Measurements from ENCODE around the gene CCL7. TPM values are rescaled to one million over a fixed set of nuclear protein-coding genes. Genes with fewer than 3 reads are reported as not detected.

CCL7 gene
- total RNA-seq, 1 experiment from 2014 or later = 0.31 TPM

- no peaks in the 10 kb centered on the region for H3K27me3 ChIP-seq (ENCODE audit: control insufficient read depth, insufficient read depth, low read length)
- H3K9me3 ChIP-seq (ENCODE audit: control insufficient read depth, insufficient read depth, low read depth, low read length) = no peaks in the 10 kb centered on the region
- CTCF ChIA-PET = no interaction called here
- H3K36me3 ChIP-seq (ENCODE audit: control insufficient read depth, insufficient read depth, low read length) = no peaks in the 10 kb centered on the region
- no peak overlapping the region for H3K27ac ChIP-seq (ENCODE audit: low read length)
- in situ Hi-C loops (cut with HindIII; ENCODE audit: low pct_unique_long_range_greater_than_20kb, low sequenced_read_pairs) (no loop called here), intact Hi-C loops (cut with micrococcal nuclease; ENCODE audit: unreplicated experiment) (no loop called here)
- H3K4me1 ChIP-seq (ENCODE audit: control insufficient read depth, insufficient read depth, low read length) = no peaks in the 10 kb centered on the region
- POLR2A ChIA-PET = no interaction called here
- TF ChIP-seq TCF7L2 (IDR thresholded peaks at IDR 0.05; ENCODE audit: low read depth, low read length) (no peak), REST (IDR thresholded peaks at IDR 0.05; ENCODE audit: insufficient read depth in 1 of 2, low read depth in 2 of 2, low read length in 1 of 2) (no peak), POLR2AphosphoS5 (IDR thresholded peaks at IDR 0.05; ENCODE audit: low read depth, low read length) (no peak), CTCF (IDR thresholded peaks at IDR 0.05) (no peak), SIN3A (IDR thresholded peaks at IDR 0.05; ENCODE audit: borderline replicate concordance, insufficient read depth, low read depth, low read length) (no peak)
- ATAC-seq = no peak
- no peak for DNase-seq (ENCODE audit: low read depth, low spot score)
- BruUV-seq (replicated peaks) = no TSS peak
- no peak overlapping the region for H3K4me3 ChIP-seq (ENCODE audit: low read depth in 2 of 2, low read length in 2 of 2)
Observed at GRCh38 chr17:34221411-34221810, 48.6 kb upstream of the CCL7 start.

GRCh38 chr17:34222722-34223497, 47.1 kb upstream of the CCL7 start:
- CTCF ChIA-PET = interaction anchor here (1.1 kb wide), 1 partner anchor 138 kb away, joined by 3 read pairs; no protein-coding TSS in a partner anchor

More at GRCh38 chr17:34222722-34223497, 47.1 kb upstream of the CCL7 start:
- H3K36me3 ChIP-seq (ENCODE audit: control insufficient read depth, insufficient read depth, low read length) = no peaks in the 10 kb centered on the region
- TF ChIP-seq SIN3A (IDR thresholded peaks at IDR 0.05; ENCODE audit: borderline replicate concordance, insufficient read depth, low read depth, low read length) (no peak), POLR2AphosphoS5 (IDR thresholded peaks at IDR 0.05; ENCODE audit: low read depth, low read length) (no peak), REST (IDR thresholded peaks at IDR 0.05; ENCODE audit: insufficient read depth in 1 of 2, low read depth in 2 of 2, low read length in 1 of 2) (no peak), TCF7L2 (IDR thresholded peaks at IDR 0.05; ENCODE audit: low read depth, low read length) (no peak), CTCF (IDR thresholded peaks at IDR 0.05) (no peak)
- ATAC-seq (no peak), DNase-seq (ENCODE audit: low read depth, low spot score) (no peak)
- H3K9me3 ChIP-seq (ENCODE audit: control insufficient read depth, insufficient read depth, low read depth, low read length) = no peaks in the 10 kb centered on the region
- no TSS peak for BruUV-seq (replicated peaks)
- no peak overlapping the region for H3K27ac ChIP-seq (ENCODE audit: low read length)
- in situ Hi-C loops (cut with HindIII; ENCODE audit: low pct_unique_long_range_greater_than_20kb, low sequenced_read_pairs) (no loop called here), intact Hi-C loops (cut with micrococcal nuclease; ENCODE audit: unreplicated experiment) (no loop called here)
- no peaks in the 10 kb centered on the region for H3K4me1 ChIP-seq (ENCODE audit: control insufficient read depth, insufficient read depth, low read length)
- POLR2A ChIA-PET = no interaction called here
- H3K4me3 ChIP-seq (ENCODE audit: low read depth in 2 of 2, low read length in 2 of 2) = no peak overlapping the region
- no peaks in the 10 kb centered on the region for H3K27me3 ChIP-seq (ENCODE audit: control insufficient read depth, insufficient read depth, low read length)
